OCI-LY1 (cell line): ENCODE measurements around the gene OLA1.

ENCODE experiments used
- EZH2 ChIP-seq: fragments of 200-600 bp; sonication (generic), shearing (Covaris generic); IDR thresholded peaks from 2 replicates; pipeline ENCODE4 v1.8.0; 2017; ENCODE audit warnings: borderline replicate concordance, mixed run types, mild to moderate bottlenecking, antibody characterized with exemption, low read length, moderate library complexity, mixed read lengths
- TF ChIP-seq, protein P1 (sequence below): fragments of 200-600 bp; sonication (generic), shearing (Covaris generic); IDR thresholded peaks from 2 replicates; pipeline ENCODE4 v1.5.1; 2017; ENCODE audit warnings: mild to moderate bottlenecking, antibody characterized with exemption, low read length, moderate library complexity, mixed read lengths

DNA sequence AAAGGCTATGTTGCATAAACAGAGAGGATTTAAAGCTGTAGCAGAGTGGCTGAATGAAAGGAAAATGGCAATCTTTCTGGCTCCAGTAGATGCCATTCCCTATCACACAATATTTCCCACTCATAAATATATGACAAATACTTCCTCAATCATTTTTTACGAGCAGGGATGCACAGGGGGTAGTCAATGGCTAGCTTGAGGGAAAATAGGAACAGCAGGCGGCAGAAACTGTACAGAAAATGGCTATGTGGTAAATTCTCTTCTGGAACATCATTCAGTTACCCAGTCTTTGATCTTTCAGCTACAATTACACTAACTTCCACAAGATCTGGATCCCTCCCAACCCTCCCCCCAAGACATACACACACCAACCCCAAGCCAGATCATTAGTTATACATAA, 127.2 kb downstream of the OLA1 start:
- TF ChIP-seq, protein P1, sequence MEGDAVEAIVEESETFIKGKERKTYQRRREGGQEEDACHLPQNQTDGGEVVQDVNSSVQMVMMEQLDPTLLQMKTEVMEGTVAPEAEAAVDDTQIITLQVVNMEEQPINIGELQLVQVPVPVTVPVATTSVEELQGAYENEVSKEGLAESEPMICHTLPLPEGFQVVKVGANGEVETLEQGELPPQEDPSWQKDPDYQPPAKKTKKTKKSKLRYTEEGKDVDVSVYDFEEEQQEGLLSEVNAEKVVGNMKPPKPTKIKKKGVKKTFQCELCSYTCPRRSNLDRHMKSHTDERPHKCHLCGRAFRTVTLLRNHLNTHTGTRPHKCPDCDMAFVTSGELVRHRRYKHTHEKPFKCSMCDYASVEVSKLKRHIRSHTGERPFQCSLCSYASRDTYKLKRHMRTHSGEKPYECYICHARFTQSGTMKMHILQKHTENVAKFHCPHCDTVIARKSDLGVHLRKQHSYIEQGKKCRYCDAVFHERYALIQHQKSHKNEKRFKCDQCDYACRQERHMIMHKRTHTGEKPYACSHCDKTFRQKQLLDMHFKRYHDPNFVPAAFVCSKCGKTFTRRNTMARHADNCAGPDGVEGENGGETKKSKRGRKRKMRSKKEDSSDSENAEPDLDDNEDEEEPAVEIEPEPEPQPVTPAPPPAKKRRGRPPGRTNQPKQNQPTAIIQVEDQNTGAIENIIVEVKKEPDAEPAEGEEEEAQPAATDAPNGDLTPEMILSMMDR: no peak
- no peak for TF ChIP-seq EZH2
